ENCODE measurements around the gene TREH. TPM values are rescaled to one million over a fixed set of nuclear protein-coding genes. Genes with fewer than 3 reads are reported as not detected.
A peak's percentile ranks its signal among the peaks of the same experiment; 100 is the strongest.

Gene TREH
- total RNA-seq, 1 experiment from 2014 or later = not detected

DNA sequence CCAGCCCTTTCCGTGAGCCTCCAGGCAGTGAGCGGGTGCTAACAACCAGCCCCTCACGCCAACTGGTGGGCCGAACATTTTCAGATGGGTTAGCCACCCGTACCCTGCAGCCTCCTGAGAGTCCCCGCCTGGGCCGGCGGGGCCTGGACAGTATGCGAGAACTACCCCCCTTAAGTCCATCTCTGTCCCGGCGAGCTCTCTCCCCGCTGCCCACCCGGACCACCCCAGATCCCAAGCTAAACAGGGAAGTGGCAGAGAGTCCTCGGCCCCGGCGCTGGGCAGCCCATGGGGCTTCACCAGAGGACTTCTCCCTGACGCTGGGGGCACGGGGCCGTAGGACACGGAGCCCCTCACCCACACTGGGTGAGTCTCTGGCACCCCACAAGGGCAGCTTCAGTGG, 51.4 kb downstream of the TREH start:
- ChIA-PET POLR2A (ENCODE audit: low non-redundant PET) (no interaction called here), CTCF (no interaction called here)
- intact Hi-C loops (cut with micrococcal nuclease; ENCODE audit: unreplicated experiment) = no loop called here
- Histone ChIP-seq H3K27ac (ENCODE audit: low read depth, low read length, poor library complexity, severe bottlenecking) (no peak overlapping the region), H3K4me3 (ENCODE audit: low read depth, low read length, poor library complexity, severe bottlenecking) (no peak overlapping the region), H3K9me3 (ENCODE audit: low read depth, low read length, poor library complexity, severe bottlenecking) (no peaks in the 10 kb centered on the region), H3K36me3 (ENCODE audit: insufficient read depth, low read length, poor library complexity, severe bottlenecking) (peaks cover 24% of the 10 kb centered on the region), H3K27me3 (replicated peaks; ENCODE audit: insufficient read depth, low read depth, low read length, poor library complexity) (no peaks in the 10 kb centered on the region), H3K4me1 (ENCODE audit: insufficient read depth, low read length, poor library complexity, severe bottlenecking) (peaks cover 12% of the 10 kb centered on the region)
- TF ChIP-seq EZH2 (IDR thresholded peaks at IDR 0.05; ENCODE audit: borderline replicate concordance, low read depth, low read length, poor library complexity, severe bottlenecking) (no peak), CTCF (conservative IDR thresholded peaks at IDR 0.05; ENCODE audit: low read depth, low read length) (no peak)
- no TSS peak for BruUV-seq (replicated peaks)
- no peak for DNase-seq (ENCODE audit: low spot score)

GRCh38 chr11:118627566-118627965, 51.9 kb downstream of the TREH start:
- TF ChIP-seq CTCF (conservative IDR thresholded peaks at IDR 0.05; ENCODE audit: low read depth, low read length) (no peak), EZH2 (IDR thresholded peaks at IDR 0.05; ENCODE audit: borderline replicate concordance, low read depth, low read length, poor library complexity, severe bottlenecking) (no peak)
- CTCF ChIA-PET = no interaction called here
- H3K9me3 ChIP-seq (ENCODE audit: low read depth, low read length, poor library complexity, severe bottlenecking) = no peaks in the 10 kb centered on the region
- H3K4me1 ChIP-seq (ENCODE audit: insufficient read depth, low read length, poor library complexity, severe bottlenecking) = peaks cover 17% of the 10 kb centered on the region
- no peak overlapping the region for H3K4me3 ChIP-seq (ENCODE audit: low read depth, low read length, poor library complexity, severe bottlenecking)
- POLR2A ChIA-PET (ENCODE audit: low non-redundant PET) = no interaction called here
- no peak for DNase-seq (ENCODE audit: low spot score)
- no peak overlapping the region for H3K27ac ChIP-seq (ENCODE audit: low read depth, low read length, poor library complexity, severe bottlenecking)
- BruUV-seq (replicated peaks) = no TSS peak
- intact Hi-C loops (cut with micrococcal nuclease; ENCODE audit: unreplicated experiment) = no loop called here
- peaks cover 24% of the 10 kb centered on the region for H3K36me3 ChIP-seq (ENCODE audit: insufficient read depth, low read length, poor library complexity, severe bottlenecking)
- H3K27me3 ChIP-seq (replicated peaks; ENCODE audit: insufficient read depth, low read depth, low read length, poor library complexity) = no peaks in the 10 kb centered on the region

- ChIA-PET CTCF (no interaction called here), POLR2A (ENCODE audit: low non-redundant PET) (interaction anchor here (0.7 to 1.2 kb wide), 2 partner anchors 9 to 19 kb away, joined by 6 to 9 read pairs; partner anchors contain the start of gene PHLDB1)
- intact Hi-C loops (cut with micrococcal nuclease; ENCODE audit: unreplicated experiment) = no loop called here
- Histone ChIP-seq H3K27ac (ENCODE audit: low read depth, low read length, poor library complexity, severe bottlenecking) (peak overlapping the region; percentile 38), H3K9me3 (ENCODE audit: low read depth, low read length, poor library complexity, severe bottlenecking) (no peaks in the 10 kb centered on the region), H3K4me3 (ENCODE audit: low read depth, low read length, poor library complexity, severe bottlenecking) (no peak overlapping the region), H3K4me1 (ENCODE audit: insufficient read depth, low read length, poor library complexity, severe bottlenecking) (peaks cover 26% of the 10 kb centered on the region), H3K36me3 (ENCODE audit: insufficient read depth, low read length, poor library complexity, severe bottlenecking) (peaks cover 24% of the 10 kb centered on the region), H3K27me3 (replicated peaks; ENCODE audit: insufficient read depth, low read depth, low read length, poor library complexity) (no peaks in the 10 kb centered on the region)
- peak; percentile 86 for DNase-seq (ENCODE audit: low spot score)
- no peak for TF ChIP-seq CTCF (conservative IDR thresholded peaks at IDR 0.05; ENCODE audit: low read depth, low read length)
- no peak for TF ChIP-seq EZH2 (IDR thresholded peaks at IDR 0.05; ENCODE audit: borderline replicate concordance, low read depth, low read length, poor library complexity, severe bottlenecking)
- no TSS peak for BruUV-seq (replicated peaks)
Measured at GRCh38 chr11:118625976-118626375, 53.5 kb downstream of the TREH start.

Measured in A673 (cell line).